ENCODE data around the gene TRAPPC2L. TPM values are rescaled to one million over a fixed set of nuclear protein-coding genes. Genes with fewer than 3 reads are reported as not detected.

Gene TRAPPC2L
- total RNA-seq, 1 donor from 2014 or later, result 50.6 TPM

DNA sequence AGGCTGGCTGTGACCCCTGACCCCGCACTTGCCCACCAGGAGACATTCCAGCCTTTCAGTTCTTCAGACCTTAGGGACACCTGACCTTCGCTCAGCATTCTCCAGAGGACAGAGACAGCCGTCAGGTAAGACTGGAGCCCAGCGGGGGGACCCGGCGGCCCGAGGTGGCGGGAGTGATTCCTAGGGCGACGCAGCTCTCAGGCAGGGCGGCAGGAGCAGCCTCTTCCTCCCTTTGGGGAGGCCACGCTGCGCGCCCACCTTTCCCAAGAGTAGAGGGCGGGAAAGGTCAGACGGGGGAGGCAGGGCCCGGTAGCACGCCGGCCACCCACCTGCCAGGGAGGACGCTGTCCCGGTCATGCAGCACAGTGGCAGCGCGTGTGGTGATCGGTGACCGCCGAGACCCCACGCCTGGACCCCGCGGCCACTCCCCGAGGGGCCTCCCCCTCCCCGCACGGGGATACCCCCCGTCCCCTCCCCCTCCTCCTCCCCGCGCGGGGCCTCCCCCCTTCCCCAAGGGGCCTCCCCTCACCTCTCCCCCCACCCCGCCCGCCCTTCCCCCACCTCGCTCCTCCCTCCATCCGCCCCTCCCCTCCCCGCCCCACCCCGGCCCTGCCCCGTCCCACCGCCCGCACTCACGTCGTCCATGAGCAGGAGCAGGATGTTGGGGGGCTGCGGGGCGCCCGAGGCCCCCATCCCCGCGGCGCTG lies 652 bp upstream of the TRAPPC2L start:
- TF ChIP-seq, protein P1, sequence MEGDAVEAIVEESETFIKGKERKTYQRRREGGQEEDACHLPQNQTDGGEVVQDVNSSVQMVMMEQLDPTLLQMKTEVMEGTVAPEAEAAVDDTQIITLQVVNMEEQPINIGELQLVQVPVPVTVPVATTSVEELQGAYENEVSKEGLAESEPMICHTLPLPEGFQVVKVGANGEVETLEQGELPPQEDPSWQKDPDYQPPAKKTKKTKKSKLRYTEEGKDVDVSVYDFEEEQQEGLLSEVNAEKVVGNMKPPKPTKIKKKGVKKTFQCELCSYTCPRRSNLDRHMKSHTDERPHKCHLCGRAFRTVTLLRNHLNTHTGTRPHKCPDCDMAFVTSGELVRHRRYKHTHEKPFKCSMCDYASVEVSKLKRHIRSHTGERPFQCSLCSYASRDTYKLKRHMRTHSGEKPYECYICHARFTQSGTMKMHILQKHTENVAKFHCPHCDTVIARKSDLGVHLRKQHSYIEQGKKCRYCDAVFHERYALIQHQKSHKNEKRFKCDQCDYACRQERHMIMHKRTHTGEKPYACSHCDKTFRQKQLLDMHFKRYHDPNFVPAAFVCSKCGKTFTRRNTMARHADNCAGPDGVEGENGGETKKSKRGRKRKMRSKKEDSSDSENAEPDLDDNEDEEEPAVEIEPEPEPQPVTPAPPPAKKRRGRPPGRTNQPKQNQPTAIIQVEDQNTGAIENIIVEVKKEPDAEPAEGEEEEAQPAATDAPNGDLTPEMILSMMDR (IDR thresholded peaks at IDR 0.05; ENCODE audit: partially characterized antibody, unreplicated experiment), result no peak
- Mint-ChIP-seq H3K4me1 (ENCODE audit: low read depth, unreplicated experiment) (peaks cover 6% of the 10 kb centered on the region), H3K27ac (ENCODE audit: unreplicated experiment) (no peak overlapping the region), H3K4me3 (ENCODE audit: unreplicated experiment) (peak overlapping the region; percentile 78), H3K27me3 (ENCODE audit: unreplicated experiment) (peaks cover 7% of the 10 kb centered on the region), H3K9me3 (ENCODE audit: unreplicated experiment) (peaks cover 17% of the 10 kb centered on the region), H3K36me3 (ENCODE audit: unreplicated experiment) (peaks cover 8% of the 10 kb centered on the region)
- peak; percentile 52 for DNase-seq

DNA sequence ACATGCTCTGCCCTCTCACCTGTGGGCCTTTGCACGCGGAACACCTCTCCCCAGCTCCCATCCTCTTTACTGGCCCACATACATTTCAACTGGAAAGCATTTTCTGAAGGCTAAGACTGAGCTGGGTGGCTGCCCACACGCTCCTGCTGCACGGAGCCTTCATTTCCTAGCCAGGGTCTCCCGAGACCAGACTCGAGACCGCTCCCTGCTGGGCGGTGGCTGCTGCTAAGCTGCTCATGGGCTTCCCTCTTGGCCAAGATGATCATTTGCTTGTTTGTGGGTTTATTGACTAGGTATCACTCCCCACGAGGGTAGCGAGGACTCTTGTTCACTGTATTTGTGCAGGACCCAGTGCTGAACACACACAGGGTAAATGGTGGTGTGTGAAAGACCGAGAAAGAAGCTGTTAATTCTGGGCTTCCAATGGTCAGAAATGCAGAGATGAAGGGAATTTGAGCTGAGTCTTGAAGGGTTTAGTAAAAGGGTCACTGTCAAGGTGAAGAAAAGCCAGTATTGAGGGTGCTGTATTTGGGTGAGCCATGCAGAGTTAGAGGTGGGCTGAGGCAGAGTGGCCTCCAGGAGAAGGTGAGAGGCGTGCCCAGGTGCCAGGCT lies 907 bp downstream of the TRAPPC2L start:
- Mint-ChIP-seq H3K27ac (ENCODE audit: unreplicated experiment) (peak overlapping the region; percentile 87), H3K9me3 (ENCODE audit: unreplicated experiment) (peaks cover 16% of the 10 kb centered on the region), H3K4me1 (ENCODE audit: low read depth, unreplicated experiment) (peaks cover 6% of the 10 kb centered on the region), H3K27me3 (ENCODE audit: unreplicated experiment) (peaks cover 4% of the 10 kb centered on the region), H3K4me3 (ENCODE audit: unreplicated experiment) (peak overlapping the region; percentile 96), H3K36me3 (ENCODE audit: unreplicated experiment) (no peaks in the 10 kb centered on the region)
- peak; percentile 84 for DNase-seq
- TF ChIP-seq, protein P1 (IDR thresholded peaks at IDR 0.05; ENCODE audit: partially characterized antibody, unreplicated experiment), result peak; percentile 26

DNA sequence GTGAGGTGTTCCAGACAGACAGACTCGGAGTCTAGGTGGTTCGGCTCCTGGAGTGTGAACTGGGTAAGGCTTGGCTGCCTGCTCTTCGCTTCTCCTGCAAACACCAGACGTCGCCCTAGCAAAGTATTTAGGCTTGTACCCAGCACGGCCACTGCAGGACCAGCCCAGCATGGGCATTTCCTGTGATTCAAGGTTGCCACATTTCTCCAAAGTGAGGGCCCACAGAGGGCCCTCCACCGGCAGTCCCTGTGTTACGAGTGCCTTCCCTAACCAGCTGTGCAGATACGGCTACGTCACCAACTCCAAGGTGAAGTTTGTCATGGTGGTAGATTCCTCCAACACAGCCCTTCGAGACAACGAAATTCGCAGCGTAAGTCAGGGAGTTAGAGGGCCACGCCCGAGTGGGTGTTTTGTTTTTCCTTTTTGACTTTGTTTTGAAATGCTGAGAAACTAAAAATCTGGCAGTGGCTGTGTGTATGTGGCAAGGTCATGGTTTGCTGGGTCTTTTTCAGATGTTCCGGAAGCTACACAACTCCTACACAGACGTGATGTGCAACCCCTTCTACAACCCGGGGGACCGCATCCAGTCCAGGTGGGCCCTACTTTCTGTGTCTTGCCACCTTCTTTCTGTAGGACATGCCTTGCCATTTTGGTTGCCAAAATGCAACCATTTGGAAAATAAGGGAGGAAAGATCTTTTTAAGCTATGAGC lies 2.6 kb downstream of the TRAPPC2L start:
- Mint-ChIP-seq H3K4me1 (ENCODE audit: low read depth, unreplicated experiment) (peaks cover 6% of the 10 kb centered on the region), H3K27ac (ENCODE audit: unreplicated experiment) (no peak overlapping the region), H3K9me3 (ENCODE audit: unreplicated experiment) (peaks cover 16% of the 10 kb centered on the region), H3K4me3 (ENCODE audit: unreplicated experiment) (no peak overlapping the region), H3K27me3 (ENCODE audit: unreplicated experiment) (peaks cover 4% of the 10 kb centered on the region), H3K36me3 (ENCODE audit: unreplicated experiment) (no peaks in the 10 kb centered on the region)
- no peak for DNase-seq
- TF ChIP-seq, protein P1 (IDR thresholded peaks at IDR 0.05; ENCODE audit: partially characterized antibody, unreplicated experiment), result no peak

DNA sequence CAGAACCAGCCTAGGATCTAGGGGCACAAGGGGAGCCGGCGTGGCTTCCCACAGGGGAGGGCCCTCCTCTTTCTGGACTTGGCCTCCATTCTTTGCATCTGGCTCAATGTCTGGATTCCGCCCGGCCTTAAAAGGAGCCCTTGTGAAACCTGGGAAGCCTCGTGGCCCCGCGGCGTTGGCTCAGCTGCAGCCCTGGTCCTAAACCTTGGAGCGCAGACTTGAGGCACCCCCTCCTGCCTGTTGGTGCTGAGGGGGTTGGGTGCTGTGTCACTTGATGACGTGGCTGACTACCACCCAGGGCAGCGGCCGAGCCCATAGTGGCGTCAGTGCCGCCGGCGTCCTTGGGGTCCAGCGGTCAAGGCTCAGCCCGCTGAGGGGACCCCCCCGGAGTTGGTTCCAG lies 4.4 kb downstream of the TRAPPC2L start:
- Mint-ChIP-seq H3K4me1 (ENCODE audit: low read depth, unreplicated experiment) (peaks cover 6% of the 10 kb centered on the region), H3K36me3 (ENCODE audit: unreplicated experiment) (no peaks in the 10 kb centered on the region), H3K4me3 (ENCODE audit: unreplicated experiment) (no peak overlapping the region), H3K9me3 (ENCODE audit: unreplicated experiment) (peaks cover 9% of the 10 kb centered on the region), H3K27ac (ENCODE audit: unreplicated experiment) (no peak overlapping the region), H3K27me3 (ENCODE audit: unreplicated experiment) (peaks cover 4% of the 10 kb centered on the region)
- DNase-seq, result no peak
- TF ChIP-seq, protein P1 (IDR thresholded peaks at IDR 0.05; ENCODE audit: partially characterized antibody, unreplicated experiment), result no peak

Data from glutamatergic neuron (in vitro differentiated cells).